Natural killer cell (primary cell): Measurements from ENCODE around the gene PPP1R14B. TPM values are rescaled to one million over a fixed set of nuclear protein-coding genes. Genes with fewer than 3 reads are reported as not detected.

Experiments
- ATAC-seq, 3 donors: fragments of 150-1000 bp in 2 of 3; fragments of 200-7000 bp in 1 of 3; cut with Tn5 transposase; 1 replicate in 1 of 3; 2 replicates in 2 of 3; pipeline ENCODE4 v1.10.0; 2021; ENCODE audit warnings: mild to moderate bottlenecking in 2 of 3, moderate library complexity in 2 of 3
- DNase-seq, 2 donors: peaks; one replicate each; pipeline versions ENCODE4 v3.0.0 to v3.0.0-alpha.2; 2013 to 2021; ENCODE audit warnings: mixed read lengths in 1 of 2
- H3K27ac ChIP-seq: one replicate; pipeline ENCODE4 v1.5.1; 2013; ENCODE audit warnings: mild to moderate bottlenecking, low read length
- H3K27me3 ChIP-seq: one replicate; pipeline ENCODE4 v1.6.1; 2013; ENCODE audit warnings: low read length; ENCODE audit not compliant: control insufficient read depth, insufficient read depth
- H3K36me3 ChIP-seq: one replicate; pipeline ENCODE4 v1.6.1; 2013; ENCODE audit warnings: low read length; ENCODE audit not compliant: control insufficient read depth, insufficient read depth
- H3K4me1 ChIP-seq: one replicate; pipeline ENCODE4 v1.6.1; 2013; ENCODE audit warnings: low read length; ENCODE audit not compliant: control insufficient read depth, insufficient read depth
- H3K4me3 ChIP-seq: one replicate; pipeline ENCODE4 v1.5.1; 2013; ENCODE audit warnings: low read length
- H3K9me3 ChIP-seq: one replicate; pipeline ENCODE4 v1.6.1; 2013; ENCODE audit warnings: low read length; ENCODE audit not compliant: control insufficient read depth, insufficient read depth
- H3K27ac Mint-ChIP-seq, 2 donors: one replicate each; pipeline ENCODE4 v1.8.0; 2022; ENCODE audit warnings: mild to moderate bottlenecking in 2 of 2, mixed read lengths in 2 of 2, moderate library complexity in 1 of 2
- H3K27me3 Mint-ChIP-seq, 2 donors: one replicate each; pipeline ENCODE4 v1.8.0; 2022; ENCODE audit warnings: low read depth in 2 of 2, mixed read lengths in 2 of 2
- H3K36me3 Mint-ChIP-seq: one replicate; pipeline ENCODE4 v1.8.0; 2022; ENCODE audit warnings: mixed read lengths
- H3K4me1 Mint-ChIP-seq, 2 donors: one replicate each; pipeline ENCODE4 v1.8.0; 2022; ENCODE audit warnings: mixed read lengths in 2 of 2
- H3K4me3 Mint-ChIP-seq: one replicate; pipeline ENCODE4 v1.8.0; 2022; ENCODE audit warnings: mild to moderate bottlenecking, moderate library complexity, mixed read lengths
- H3K9me3 Mint-ChIP-seq, 2 donors: one replicate each; pipeline ENCODE4 v1.8.0; 2022; ENCODE audit warnings: mixed read lengths in 2 of 2
- CTCF ChIP-seq: fragments of 200-600 bp; IDR thresholded peaks from one replicate; pipeline ENCODE4 v1.8.0; 2022; ENCODE audit warnings: antibody characterized with exemption
- WGBS: methylation state at CpG from one replicate; pipeline ENCODE4 v1.1.7; 2013; ENCODE audit warnings: missing lambda C conversion rate; ENCODE audit not compliant: insufficient coverage; 5-methylcytosine and 5-hydroxymethylcytosine counted together
- intact Hi-C: fragments of 100-400 bp; cut with micrococcal nuclease; formaldehyde crosslinking; loops from one replicate; pipeline ENCODE4 v1.14.2; 2022
- total RNA-seq, 4 donors: library from RNA; stranded (reverse); fragments of 120-200 nt in 1 of 4; gene quantifications; one replicate each; pipeline versions ENCODE4 v1.2.3 to v1.2.4, GENCODE V29; 2013 to 2022

The PPP1R14B gene
- 10 to 100 TPM; 16.9 to 21.3 (median 21.0) TPM for total RNA-seq
- total RNA-seq (2013): 27.8 TPM

- DNase-seq (peak; percentile 69 to 82), ATAC-seq (peak; percentile 55 to 76 (median 65))
- H3K36me3 ChIP-seq: peaks cover 10% of the 10 kb centered on the region
- H3K9me3 Mint-ChIP-seq: no peaks in the 10 kb centered on the region
- peak within 1 kb of the TSS; percentile 49 for H3K27ac ChIP-seq
- H3K27ac Mint-ChIP-seq: peak within 1 kb of the TSS; percentile 69 to 81
- whole genome bisulfite sequencing: 2% methylated on average over 59 of the region's 74 CpGs
- no peak for TF ChIP-seq CTCF
- H3K4me3 ChIP-seq: peak within 1 kb of the TSS; percentile 81
- H3K4me3 Mint-ChIP-seq: peak within 1 kb of the TSS; percentile 85
- no peaks in the 10 kb centered on the region for H3K27me3 Mint-ChIP-seq
- no peaks in the 10 kb centered on the region for H3K9me3 ChIP-seq
- no peaks in the 10 kb centered on the region for H3K27me3 ChIP-seq
- peaks cover 62% of the 10 kb centered on the region for H3K4me1 ChIP-seq
- peaks cover 14 to 49% of the 10 kb centered on the region in 2 donors for H3K4me1 Mint-ChIP-seq
- no peaks in the 10 kb centered on the region for H3K36me3 Mint-ChIP-seq
- intact Hi-C loops: no loop called here
Observed at GRCh38 chr11:64246871-64247728, at the start of gene PPP1R14B. TSS of gene PPP1R14B (minus strand) at chr11:64246943. CDS start at chr11:64246673, 270 bp downstream.

GRCh38 chr11:64296236-64296635, 49.5 kb upstream of the PPP1R14B start:
- Mint-ChIP-seq H3K27ac (no peak overlapping the region), H3K4me1 (peaks cover 6 to 25% of the 10 kb centered on the region in 2 donors), H3K27me3 (peaks cover 43 to 62% of the 10 kb centered on the region in 2 donors), H3K9me3 (no peaks in the 10 kb centered on the region), H3K4me3 (no peak overlapping the region), H3K36me3 (no peaks in the 10 kb centered on the region)
- Histone ChIP-seq H3K36me3 (no peaks in the 10 kb centered on the region), H3K4me3 (no peak overlapping the region), H3K9me3 (no peaks in the 10 kb centered on the region), H3K4me1 (peaks cover 27% of the 10 kb centered on the region), H3K27me3 (peaks cover 58% of the 10 kb centered on the region), H3K27ac (no peak overlapping the region)
- intact Hi-C loops: no loop called here
- ATAC-seq: no peak
- no peak for TF ChIP-seq CTCF
- 44% methylated on average over 1 of the region's 1 CpG for WGBS
- DNase-seq: no peak

- no peak overlapping the region for H3K4me3 ChIP-seq
- H3K9me3 ChIP-seq: no peaks in the 10 kb centered on the region
- no peaks in the 10 kb centered on the region for H3K36me3 ChIP-seq
- peaks cover 26% of the 10 kb centered on the region for H3K4me1 ChIP-seq
- peaks cover 60% of the 10 kb centered on the region for H3K27me3 ChIP-seq
- ATAC-seq: no peak
- H3K27me3 Mint-ChIP-seq: peaks cover 43 to 62% of the 10 kb centered on the region in 2 donors
- DNase-seq: no peak
- 87% methylated on average over 2 of the region's 4 CpGs for WGBS
- H3K27ac ChIP-seq: no peak overlapping the region
- H3K4me3 Mint-ChIP-seq: no peak overlapping the region
- peaks cover 6 to 24% of the 10 kb centered on the region in 2 donors for H3K4me1 Mint-ChIP-seq
- H3K9me3 Mint-ChIP-seq: no peaks in the 10 kb centered on the region
- TF ChIP-seq CTCF: no peak
- no peak overlapping the region for H3K27ac Mint-ChIP-seq
- intact Hi-C loops: no loop called here
- no peaks in the 10 kb centered on the region for H3K36me3 Mint-ChIP-seq
Observed at GRCh38 chr11:64295760-64296159, 49.0 kb upstream of the PPP1R14B start.
